PC-9 (cell line): ENCODE measurements around the gene C10orf67. TPM values are rescaled to one million over a fixed set of nuclear protein-coding genes. Genes with fewer than 3 reads are reported as not detected.

Experiments
- BruUV-seq: library from RNA; stranded (reverse); fragments of 400-500 nt; replicated peaks from 2 replicates; lab custom pipeline; 2021; lab: Mats Ljungman, UMichigan
- CTCF ChIA-PET: fragments of 300-600 bp; sonication (Branson Sonifier 250); formaldehyde crosslinking; loops from one replicate; lab custom pipeline; 2022; ENCODE audit warnings: antibody characterized with exemption; lab: Charles Lee
- POLR2A ChIA-PET: fragments of 300-600 bp; sonication (Branson Sonifier 250); formaldehyde crosslinking; loops from one replicate; lab custom pipeline; 2022; ENCODE audit warnings: antibody characterized with exemption; ENCODE audit not compliant: unreplicated experiment; lab: Charles Lee
- DNase-seq, 2 experiments: peaks; one replicate each; pipeline versions ENCODE4 v3.0.0 to v3.0.0-alpha.2; 2015 to 2022; ENCODE audit warnings: mixed read lengths in 1 of 2
- H2AFZ ChIP-seq: fragments of 200-600 bp; sonication (generic); 2 replicates; pipeline ENCODE4 v1.8.1; 2017; ENCODE audit warnings: antibody characterized with exemption
- H3F3A ChIP-seq: fragments of 200-600 bp; sonication (generic); 2 replicates; pipeline ENCODE4 v1.8.1; 2017; ENCODE audit warnings: antibody characterized with exemption, mild to moderate bottlenecking, low read depth; ENCODE audit not compliant: insufficient read depth
- H3K27ac ChIP-seq: fragments of 200-600 bp; sonication (generic); 2 replicates; pipeline ENCODE4 v1.6.1; 2016; ENCODE audit warnings: mixed run types
- H3K27me3 ChIP-seq: fragments of 200-600 bp; sonication (generic); 2 replicates; pipeline ENCODE4 v1.6.1; 2016; ENCODE audit warnings: low read depth, mixed run types; ENCODE audit not compliant: insufficient read depth
- H3K36me3 ChIP-seq: fragments of 200-600 bp; sonication (generic); 2 replicates; pipeline ENCODE4 v1.6.1; 2016; ENCODE audit warnings: low read depth, mixed run types
- H3K4me1 ChIP-seq: fragments of 200-600 bp; sonication (generic); replicated peaks from 2 replicates; pipeline ENCODE4 v1.6.1; 2016; ENCODE audit warnings: mixed run types; ENCODE audit not compliant: insufficient read depth
- H3K4me2 ChIP-seq: fragments of 200-600 bp; sonication (generic); 2 replicates; pipeline ENCODE4 v1.6.1; 2017; ENCODE audit warnings: mixed run types
- H3K4me3 ChIP-seq: fragments of 200-600 bp; sonication (generic); 2 replicates; pipeline ENCODE4 v1.6.1; 2016; ENCODE audit warnings: mixed run types
- H3K79me2 ChIP-seq: fragments of 200-600 bp; sonication (generic); 2 replicates; pipeline ENCODE4 v1.6.1; 2017; ENCODE audit warnings: low read depth, mixed run types
- H3K9me2 ChIP-seq: fragments of 200-600 bp; sonication (generic); 2 replicates; pipeline ENCODE4 v1.8.1; 2017; ENCODE audit warnings: mild to moderate bottlenecking; ENCODE audit not compliant: insufficient read depth
- H3K9me3 ChIP-seq: fragments of 200-600 bp; sonication (generic); 2 replicates; pipeline ENCODE4 v1.8.1; 2016; ENCODE audit warnings: low read depth; ENCODE audit not compliant: insufficient read depth
- H4K20me1 ChIP-seq: fragments of 200-600 bp; sonication (generic); 2 replicates; pipeline ENCODE4 v1.8.1; 2017; ENCODE audit not compliant: insufficient read depth
- EZH2 ChIP-seq: fragments of 200-600 bp; sonication (generic); IDR thresholded peaks from 2 replicates; pipeline ENCODE4 v1.8.0; 2017; ENCODE audit warnings: antibody characterized with exemption, low read depth
- intact Hi-C: fragments of 100-400 bp; cut with micrococcal nuclease; formaldehyde crosslinking; loops from one replicate; pipeline ENCODE4 v1.10.0; 2022; ENCODE audit not compliant: unreplicated experiment
- total RNA-seq: library from RNA; stranded (reverse); gene quantifications from 2 replicates; pipeline ENCODE4 v1.2.3, GENCODE V29; 2021
- TF ChIP-seq, protein P1 (sequence below): fragments of 200-600 bp; sonication (generic); conservative IDR thresholded peaks from 2 replicates; pipeline ENCODE4 v1.6.1; 2017; ENCODE audit warnings: mixed run types, antibody characterized with exemption, mild to moderate bottlenecking, moderate library complexity

The C10orf67 gene
- total RNA-seq, 1 experiment from 2014 or later: 1.2 TPM

DNA sequence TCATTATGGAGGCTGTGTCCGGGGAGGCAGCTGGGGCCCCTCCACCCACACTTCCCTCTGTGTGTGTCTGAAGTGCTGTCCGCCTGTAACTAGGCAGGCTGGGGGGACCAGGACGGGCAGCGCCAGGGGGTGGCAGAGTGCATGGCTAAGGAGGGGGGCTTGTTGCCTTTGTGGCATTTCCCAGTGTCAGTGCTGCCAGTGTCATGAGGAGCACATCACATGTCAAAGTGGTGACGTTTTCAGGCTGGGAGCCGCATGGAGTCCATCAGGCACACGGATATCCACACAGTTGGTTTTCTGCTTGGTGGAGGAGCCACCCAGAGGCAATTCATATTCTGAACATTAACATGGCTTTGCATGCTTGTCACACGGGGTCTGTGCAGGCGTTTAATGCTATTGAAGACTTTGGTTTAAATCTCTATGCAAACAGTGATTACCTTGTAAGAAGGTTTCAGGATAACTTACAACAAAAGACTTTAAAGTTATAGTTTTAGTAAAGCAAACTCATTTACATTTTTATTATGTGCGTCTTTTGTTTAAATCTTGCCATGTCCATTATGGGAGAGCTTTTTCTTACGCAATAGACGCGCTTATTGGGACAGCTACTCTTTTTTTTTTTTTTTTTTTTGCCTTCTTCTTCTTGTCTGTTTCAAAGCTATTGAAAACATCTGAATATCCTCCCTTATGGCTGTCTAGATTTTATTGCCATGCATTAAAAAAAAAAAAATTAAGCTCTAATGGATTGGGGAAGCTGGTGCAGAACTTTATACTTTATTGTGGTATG, 52.9 kb downstream of the C10orf67 start:
- H3K36me3 ChIP-seq: no peaks in the 10 kb centered on the region
- H3K27ac ChIP-seq: no peak overlapping the region
- DNase-seq: no peak
- H3K9me3 ChIP-seq: no peaks in the 10 kb centered on the region
- ChIA-PET CTCF (interaction anchor here (0.6 kb wide), 1 partner anchor 231 kb away, joined by 4 read pairs; no protein-coding TSS in a partner anchor), POLR2A (no interaction called here)
- no peak overlapping the region for H2AFZ ChIP-seq
- H3K27me3 ChIP-seq: no peaks in the 10 kb centered on the region
- TF ChIP-seq EZH2: no peak
- TF ChIP-seq, protein P1, sequence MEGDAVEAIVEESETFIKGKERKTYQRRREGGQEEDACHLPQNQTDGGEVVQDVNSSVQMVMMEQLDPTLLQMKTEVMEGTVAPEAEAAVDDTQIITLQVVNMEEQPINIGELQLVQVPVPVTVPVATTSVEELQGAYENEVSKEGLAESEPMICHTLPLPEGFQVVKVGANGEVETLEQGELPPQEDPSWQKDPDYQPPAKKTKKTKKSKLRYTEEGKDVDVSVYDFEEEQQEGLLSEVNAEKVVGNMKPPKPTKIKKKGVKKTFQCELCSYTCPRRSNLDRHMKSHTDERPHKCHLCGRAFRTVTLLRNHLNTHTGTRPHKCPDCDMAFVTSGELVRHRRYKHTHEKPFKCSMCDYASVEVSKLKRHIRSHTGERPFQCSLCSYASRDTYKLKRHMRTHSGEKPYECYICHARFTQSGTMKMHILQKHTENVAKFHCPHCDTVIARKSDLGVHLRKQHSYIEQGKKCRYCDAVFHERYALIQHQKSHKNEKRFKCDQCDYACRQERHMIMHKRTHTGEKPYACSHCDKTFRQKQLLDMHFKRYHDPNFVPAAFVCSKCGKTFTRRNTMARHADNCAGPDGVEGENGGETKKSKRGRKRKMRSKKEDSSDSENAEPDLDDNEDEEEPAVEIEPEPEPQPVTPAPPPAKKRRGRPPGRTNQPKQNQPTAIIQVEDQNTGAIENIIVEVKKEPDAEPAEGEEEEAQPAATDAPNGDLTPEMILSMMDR: no peak
- no peaks in the 10 kb centered on the region for H3K4me1 ChIP-seq
- H3K4me2 ChIP-seq: no peak overlapping the region
- no TSS peak for BruUV-seq
- intact Hi-C loops: loop anchor here (2.0 kb wide), 1 partner anchor 411 kb away; no protein-coding TSS in a partner anchor
- H3K4me3 ChIP-seq: no peak overlapping the region
- no peaks in the 10 kb centered on the region for H3F3A ChIP-seq
- H3K79me2 ChIP-seq: no peaks in the 10 kb centered on the region
- H4K20me1 ChIP-seq: no peaks in the 10 kb centered on the region
- H3K9me2 ChIP-seq: no peaks in the 10 kb centered on the region

DNA sequence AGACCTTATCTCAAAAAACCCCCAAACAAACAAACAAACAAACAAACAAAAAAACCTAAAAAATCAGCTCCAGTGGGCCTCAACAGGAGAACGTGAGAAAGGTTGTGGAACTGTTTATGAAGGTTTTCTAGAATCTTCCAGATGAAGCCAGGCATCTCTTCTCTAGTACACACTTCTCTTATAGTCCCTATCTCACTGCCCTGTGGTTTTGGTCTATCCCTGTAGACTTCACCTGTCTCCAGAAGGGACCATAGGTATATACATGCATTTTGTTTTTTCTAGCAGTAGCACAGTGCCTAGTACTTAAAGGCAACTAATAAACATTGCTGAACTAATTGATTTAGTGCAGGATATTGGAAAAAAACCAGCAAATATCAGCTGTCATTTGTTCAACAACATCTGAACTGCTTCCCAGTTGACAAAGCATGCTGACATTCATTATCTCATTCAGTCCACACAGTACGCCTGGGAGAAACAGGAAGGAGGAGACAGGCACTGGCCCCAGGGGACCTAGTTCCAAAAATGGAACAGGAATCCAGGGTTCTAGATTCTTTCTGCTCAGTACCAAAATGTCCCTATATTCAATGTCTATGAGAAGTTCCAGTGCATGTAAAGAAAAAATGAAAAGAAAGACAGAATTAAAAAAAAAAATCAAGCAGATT, 59.8 kb downstream of the C10orf67 start:
- no peaks in the 10 kb centered on the region for H3K9me2 ChIP-seq
- H3F3A ChIP-seq: no peaks in the 10 kb centered on the region
- DNase-seq: no peak
- no peak overlapping the region for H2AFZ ChIP-seq
- CTCF ChIA-PET: no interaction called here
- H3K27ac ChIP-seq: no peak overlapping the region
- intact Hi-C loops: no loop called here
- TF ChIP-seq, protein P1: no peak
- no peak for TF ChIP-seq EZH2
- no peaks in the 10 kb centered on the region for H4K20me1 ChIP-seq
- H3K4me2 ChIP-seq: no peak overlapping the region
- no peaks in the 10 kb centered on the region for H3K4me1 ChIP-seq
- no peaks in the 10 kb centered on the region for H3K79me2 ChIP-seq
- no peaks in the 10 kb centered on the region for H3K9me3 ChIP-seq
- H3K36me3 ChIP-seq: no peaks in the 10 kb centered on the region
- POLR2A ChIA-PET: no interaction called here
- H3K4me3 ChIP-seq: no peak overlapping the region
- no TSS peak for BruUV-seq
- H3K27me3 ChIP-seq: no peaks in the 10 kb centered on the region

DNA sequence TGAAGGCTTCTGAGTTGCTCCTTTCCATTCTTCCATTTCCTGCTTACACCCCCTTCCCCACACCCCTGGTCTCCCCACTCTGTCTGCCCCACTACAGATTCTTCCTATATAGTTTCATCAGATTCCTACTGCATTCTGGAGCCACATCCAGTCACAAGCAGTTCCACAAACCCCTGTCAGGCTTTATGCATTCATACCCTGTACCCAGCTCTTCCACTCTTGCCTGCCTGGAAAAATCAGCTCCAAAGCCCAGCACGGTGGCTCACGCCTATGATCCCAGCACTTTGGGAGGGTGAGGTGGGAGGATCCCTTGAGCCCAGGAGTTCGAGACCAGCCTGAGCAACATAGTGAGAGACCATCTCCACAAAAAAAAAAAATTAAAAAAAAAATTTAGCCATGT, 60.4 kb downstream of the C10orf67 start:
- Histone ChIP-seq H4K20me1 (no peaks in the 10 kb centered on the region), H3K4me3 (no peak overlapping the region), H2AFZ (no peak overlapping the region), H3K4me1 (no peaks in the 10 kb centered on the region), H3K27ac (no peak overlapping the region), H3K36me3 (no peaks in the 10 kb centered on the region), H3K27me3 (no peaks in the 10 kb centered on the region), H3F3A (no peaks in the 10 kb centered on the region), H3K4me2 (no peak overlapping the region), H3K9me2 (no peaks in the 10 kb centered on the region), H3K79me2 (no peaks in the 10 kb centered on the region), H3K9me3 (no peaks in the 10 kb centered on the region)
- TF ChIP-seq, protein P1: no peak
- no peak for TF ChIP-seq EZH2
- ChIA-PET POLR2A (no interaction called here), CTCF (interaction anchor here (0.7 kb wide), 1 partner anchor 244 kb away, joined by 5 read pairs; no protein-coding TSS in a partner anchor)
- no peak for DNase-seq
- BruUV-seq: no TSS peak
- intact Hi-C loops: no loop called here
